ENCODE results near the gene TSPAN9. TPM values are rescaled to one million over a fixed set of nuclear protein-coding genes. Genes with fewer than 3 reads are reported as not detected.
A peak's percentile ranks its signal among the peaks of the same experiment; 100 is the strongest.

Gene TSPAN9
- total RNA-seq, 3 donors from 2014 or later, result 4.7 to 28.4 (median 8.5) TPM

DNA sequence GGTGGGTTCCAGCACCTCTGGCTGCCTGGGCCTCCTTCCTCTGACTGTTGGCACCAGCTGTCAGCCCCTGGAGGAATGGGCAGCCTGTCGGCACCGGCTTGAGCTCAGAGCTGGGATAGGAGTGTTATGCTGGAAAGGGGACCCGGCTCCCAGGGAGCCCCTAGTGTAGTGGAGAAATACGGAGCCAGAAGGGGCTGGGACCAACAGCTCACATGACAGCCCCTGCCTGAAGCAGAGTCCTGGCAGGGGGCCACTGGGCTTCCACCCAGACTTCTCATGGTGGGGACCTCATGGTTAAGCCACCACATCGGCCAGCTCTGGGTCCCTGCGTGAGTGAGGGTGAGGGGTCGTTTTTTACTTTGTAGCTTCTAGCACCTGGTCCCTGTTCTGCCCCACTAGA lies 174.5 kb downstream of the TSPAN9 start:
- Histone ChIP-seq H3K36me3 (ENCODE audit: low read depth) (no peaks in the 10 kb centered on the region), H3K4me3 (no peak overlapping the region), H3K9me3 (no peaks in the 10 kb centered on the region), H3K4me1 (ENCODE audit: low read depth) (no peaks in the 10 kb centered on the region)
- TF ChIP-seq, protein P1, sequence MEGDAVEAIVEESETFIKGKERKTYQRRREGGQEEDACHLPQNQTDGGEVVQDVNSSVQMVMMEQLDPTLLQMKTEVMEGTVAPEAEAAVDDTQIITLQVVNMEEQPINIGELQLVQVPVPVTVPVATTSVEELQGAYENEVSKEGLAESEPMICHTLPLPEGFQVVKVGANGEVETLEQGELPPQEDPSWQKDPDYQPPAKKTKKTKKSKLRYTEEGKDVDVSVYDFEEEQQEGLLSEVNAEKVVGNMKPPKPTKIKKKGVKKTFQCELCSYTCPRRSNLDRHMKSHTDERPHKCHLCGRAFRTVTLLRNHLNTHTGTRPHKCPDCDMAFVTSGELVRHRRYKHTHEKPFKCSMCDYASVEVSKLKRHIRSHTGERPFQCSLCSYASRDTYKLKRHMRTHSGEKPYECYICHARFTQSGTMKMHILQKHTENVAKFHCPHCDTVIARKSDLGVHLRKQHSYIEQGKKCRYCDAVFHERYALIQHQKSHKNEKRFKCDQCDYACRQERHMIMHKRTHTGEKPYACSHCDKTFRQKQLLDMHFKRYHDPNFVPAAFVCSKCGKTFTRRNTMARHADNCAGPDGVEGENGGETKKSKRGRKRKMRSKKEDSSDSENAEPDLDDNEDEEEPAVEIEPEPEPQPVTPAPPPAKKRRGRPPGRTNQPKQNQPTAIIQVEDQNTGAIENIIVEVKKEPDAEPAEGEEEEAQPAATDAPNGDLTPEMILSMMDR (IDR thresholded peaks at IDR 0.05), result no peak
- intact Hi-C loops (cut with DNase I, micrococcal nuclease), result no loop called here
- ATAC-seq, result no peak
- DNase-seq, result no peak

DNA sequence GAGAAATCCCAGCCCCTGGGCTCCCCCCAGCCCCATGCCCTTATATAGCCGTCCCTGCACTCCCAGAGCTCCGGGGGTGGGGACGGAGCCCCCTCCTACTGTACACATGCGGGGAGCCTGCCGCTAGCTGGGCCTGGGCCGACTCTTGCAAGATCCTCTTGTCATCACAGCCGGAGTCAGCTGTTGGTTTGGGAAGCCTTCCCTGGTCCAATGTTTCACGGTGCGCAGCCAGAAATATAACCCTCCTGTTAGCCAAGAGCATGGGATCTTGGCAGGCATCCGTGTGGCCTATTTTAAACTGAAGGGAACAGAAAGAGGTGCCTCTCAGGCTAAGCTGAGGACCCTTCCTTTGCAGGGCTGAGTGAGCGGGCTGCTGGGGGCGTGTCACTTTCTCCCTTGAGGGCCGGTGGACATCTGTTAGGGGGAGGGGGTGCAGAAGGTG lies 175.3 kb downstream of the TSPAN9 start:
- no peaks in the 10 kb centered on the region for H3K4me1 ChIP-seq (ENCODE audit: low read depth)
- ATAC-seq, result peak; percentile 53
- intact Hi-C loops (cut with DNase I, micrococcal nuclease), result no loop called here

GRCh38 chr12:3253682-3254275 lies 176.6 kb downstream of the TSPAN9 start:
- no peaks in the 10 kb centered on the region for H3K9me3 ChIP-seq
- no peaks in the 10 kb centered on the region for H3K4me1 ChIP-seq (ENCODE audit: low read depth)
- TF ChIP-seq, protein P1 (IDR thresholded peaks at IDR 0.05), result no peak
- H3K4me3 ChIP-seq, result no peak overlapping the region
- ATAC-seq, result no peak
- no peaks in the 10 kb centered on the region for H3K36me3 ChIP-seq (ENCODE audit: low read depth)
- DNase-seq, result no peak
- intact Hi-C loops (cut with DNase I, micrococcal nuclease), result no loop called here

More for the DNA sequence above, 175.3 kb downstream of the TSPAN9 start:
- DNase-seq, result peak; percentile 57 to 74 (median 66)
- Histone ChIP-seq H3K4me3 (no peak overlapping the region), H3K36me3 (ENCODE audit: low read depth) (no peaks in the 10 kb centered on the region), H3K9me3 (no peaks in the 10 kb centered on the region)
- TF ChIP-seq, protein P1 (IDR thresholded peaks at IDR 0.05), result no peak

DNA sequence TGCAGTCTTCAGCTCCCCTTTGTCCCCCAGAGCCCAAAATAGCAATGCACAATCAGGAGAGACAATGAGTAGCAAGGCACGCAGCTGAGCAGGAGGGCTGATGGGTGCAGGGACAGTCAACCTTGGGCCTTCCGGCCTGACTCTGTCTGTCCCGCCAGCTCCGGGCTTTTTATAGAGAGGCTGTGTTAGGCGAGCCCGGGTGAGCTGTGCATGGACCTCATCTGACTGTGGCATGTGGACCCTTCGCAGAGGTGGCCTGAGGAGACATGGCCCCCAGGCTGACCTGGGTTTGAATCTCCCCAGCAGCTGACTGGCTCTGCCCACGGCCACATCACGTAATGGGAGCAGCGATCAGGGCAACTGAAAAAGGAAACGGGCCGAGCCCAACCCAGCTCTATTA lies 177.9 kb downstream of the TSPAN9 start:
- Histone ChIP-seq H3K4me3 (no peak overlapping the region), H3K9me3 (no peaks in the 10 kb centered on the region), H3K36me3 (ENCODE audit: low read depth) (no peaks in the 10 kb centered on the region), H3K4me1 (ENCODE audit: low read depth) (no peaks in the 10 kb centered on the region)
- ATAC-seq, result no peak
- intact Hi-C loops (cut with DNase I, micrococcal nuclease), result no loop called here
- DNase-seq, result no peak
- TF ChIP-seq, protein P1 (IDR thresholded peaks at IDR 0.05), result no peak

- TF ChIP-seq, protein P1 (IDR thresholded peaks at IDR 0.05), result no peak
- Histone ChIP-seq H3K36me3 (ENCODE audit: low read depth) (no peaks in the 10 kb centered on the region), H3K9me3 (no peaks in the 10 kb centered on the region), H3K4me1 (ENCODE audit: low read depth) (no peaks in the 10 kb centered on the region), H3K4me3 (no peak overlapping the region)
- intact Hi-C loops (cut with DNase I, micrococcal nuclease), result no loop called here
- DNase-seq (no peak), ATAC-seq (no peak)
These were observed 179.0 kb downstream of the TSPAN9 start for GRCh38 chr12:3256103-3256631.

Data from mucosa of descending colon (tissue), 3 donors.